Activated CD8-positive, alpha-beta memory T cell treated with anti-CD3 and anti-CD28 coated beads for 24 hours (primary cell): ENCODE data around the gene MSRB1.

Source experiments
- DNase-seq: peaks from one replicate; pipeline ENCODE4 v3.0.0-alpha.2; 2020

The MSRB1 gene

GRCh38 chr16:1890024-1890707, 52.8 kb downstream of the MSRB1 start:
- no peak for DNase-seq
